CD4-positive, alpha-beta T cell treated with Interleukin-21 for 1 hour (primary cell): Measurements from ENCODE around the gene AAMP.
"Not testable (repeated sequence)": the region's sequence is repeated elsewhere in the genome, so short reads cannot be mapped to it uniquely, and the experiment has no call there.

Source experiments
- DNase-seq: peaks from one replicate; pipeline ENCODE4 v3.0.0-alpha.2; 2020

Gene AAMP

GRCh38 chr2:218269900-218270720 lies at the start of gene AAMP, which contains the start of gene PNKD:
Gene AAMP (minus strand): TSS chr2:218270137. CDS start chr2:218270086, 51 bp downstream.
Gene PNKD (plus strand): TSS chr2:218270519. CDS start chr2:218270536, 17 bp downstream.
- DNase-seq, result peak; percentile 100

GRCh38 chr2:218318241-218318640 lies 48.3 kb upstream of the AAMP start:
- DNase-seq, result no peak

GRCh38 chr2:218317835-218318234 lies 47.9 kb upstream of the AAMP start:
- DNase-seq, result no peak

GRCh38 chr2:218317303-218317630 lies 47.3 kb upstream of the AAMP start:
- no peak for DNase-seq

- no peak for DNase-seq
Observed at GRCh38 chr2:218315397-218315796, 45.5 kb upstream of the AAMP start.

GRCh38 chr2:218314764-218315163 lies 44.8 kb upstream of the AAMP start:
- DNase-seq, result not testable (repeated sequence)

- no peak for DNase-seq
Observed at GRCh38 chr2:218313356-218313755, 43.4 kb upstream of the AAMP start.

- DNase-seq, result no peak
Observed at GRCh38 chr2:218312267-218312756, 42.4 kb upstream of the AAMP start.

GRCh38 chr2:218311541-218312266 lies 41.8 kb upstream of the AAMP start:
- DNase-seq, result not testable (repeated sequence)

GRCh38 chr2:218310853-218311540 lies 41.1 kb upstream of the AAMP start:
- no peak for DNase-seq

GRCh38 chr2:218307415-218308090 lies 37.6 kb upstream of the AAMP start:
- no peak for DNase-seq

GRCh38 chr2:218306184-218306920 lies 36.4 kb upstream of the AAMP start:
- no peak for DNase-seq

- no peak for DNase-seq
Observed at GRCh38 chr2:218305383-218305782, 35.4 kb upstream of the AAMP start.

- DNase-seq, result peak; percentile 92
Observed at GRCh38 chr2:218301176-218301819, 31.4 kb upstream of the AAMP start.

GRCh38 chr2:218300141-218300540 lies 30.2 kb upstream of the AAMP start:
- no peak for DNase-seq

GRCh38 chr2:218298314-218298875 lies 28.5 kb upstream of the AAMP start:
- no peak for DNase-seq

GRCh38 chr2:218296847-218297246 lies 26.9 kb upstream of the AAMP start:
- DNase-seq, result no peak

- DNase-seq, result no peak
Observed at GRCh38 chr2:218296200-218296599, 26.3 kb upstream of the AAMP start.

- no peak for DNase-seq
Observed at GRCh38 chr2:218295029-218295428, 25.1 kb upstream of the AAMP start.

- no peak for DNase-seq
Observed at GRCh38 chr2:218294430-218295022, 24.6 kb upstream of the AAMP start.
